Muscle of back (tissue), 11 donors: ENCODE results near the gene PLEKHG4. TPM values are rescaled to one million over a fixed set of nuclear protein-coding genes. Genes with fewer than 3 reads are reported as not detected.

Experiments used
- DNase-seq, 3 donors: peaks; one replicate each; pipeline versions ENCODE4 v3.0.0 to v3.0.0-alpha.2; 2013
- polyA plus RNA-seq, 10 donors: library from polyadenylated mRNA; unstranded; fragments of 120-200 nt; gene quantifications; one replicate each; pipeline ENCODE4 v1.2.1, GENCODE V29; 2013; ENCODE audit not compliant: insufficient read length in 10 of 10

Gene PLEKHG4
- polyA plus RNA-seq, 10 donors: 4.3 to 13.5 (median 7.5) TPM

DNA sequence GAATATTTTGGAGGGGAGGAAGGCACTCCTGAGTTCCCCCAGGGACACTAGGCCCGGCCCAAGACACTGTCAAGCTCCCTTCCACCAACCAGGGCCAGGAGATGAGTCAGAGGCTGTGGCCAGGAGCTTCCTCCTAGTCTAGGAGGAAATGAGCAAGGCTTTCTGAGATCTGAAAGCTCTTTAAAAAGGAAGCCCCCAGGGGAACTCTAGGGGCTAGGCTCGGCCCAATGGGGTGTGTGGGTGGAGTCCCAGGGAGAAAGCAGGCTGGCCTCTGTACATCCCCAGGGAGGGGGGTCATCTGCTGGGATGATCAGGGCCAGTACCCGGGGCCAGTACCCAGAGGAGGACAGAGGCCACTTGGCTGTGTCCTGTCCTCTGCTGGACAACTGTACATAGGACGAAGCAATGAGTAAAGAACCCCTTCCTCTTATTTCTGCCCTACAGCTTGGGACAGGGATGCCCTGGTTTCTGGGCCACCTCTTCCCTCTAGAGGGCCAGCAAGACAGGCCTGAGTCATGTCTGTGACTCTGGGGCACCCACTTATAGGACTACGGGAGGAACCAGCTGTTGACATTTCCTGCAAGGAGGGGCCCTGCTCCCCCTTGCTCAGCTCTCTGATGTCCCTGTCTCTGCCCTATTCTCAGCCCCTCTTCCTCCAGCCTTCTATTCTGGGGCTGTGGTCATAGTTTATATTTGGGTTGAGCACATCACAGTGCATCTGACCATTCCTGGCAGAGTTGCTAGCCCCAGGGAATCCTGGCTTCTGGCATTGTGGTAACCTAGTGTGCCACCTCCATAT is 34.7 kb upstream of the PLEKHG4 start:
- peak; percentile 48 to 83 (median 63) for DNase-seq

DNA sequence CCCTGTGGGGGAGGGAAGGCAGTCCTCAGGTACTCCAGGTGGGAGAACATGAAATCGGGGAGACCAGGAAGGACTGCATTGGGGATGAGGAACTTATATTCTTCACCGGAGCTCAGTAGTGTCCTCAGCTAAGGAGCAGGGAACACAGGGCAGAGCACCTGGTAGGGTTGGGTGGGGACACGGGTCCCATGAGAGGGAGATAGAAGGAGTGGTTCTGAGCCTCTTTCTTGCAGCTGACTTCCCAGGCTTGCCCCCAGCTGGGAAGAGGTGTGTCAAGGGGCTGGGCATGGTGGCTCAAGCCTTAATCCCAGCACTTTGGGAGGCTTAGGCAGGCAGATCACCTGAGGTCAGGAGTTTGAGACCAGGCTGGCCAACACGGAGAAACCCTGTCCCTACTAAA is 34.1 kb upstream of the PLEKHG4 start:
- DNase-seq: no peak

DNA sequence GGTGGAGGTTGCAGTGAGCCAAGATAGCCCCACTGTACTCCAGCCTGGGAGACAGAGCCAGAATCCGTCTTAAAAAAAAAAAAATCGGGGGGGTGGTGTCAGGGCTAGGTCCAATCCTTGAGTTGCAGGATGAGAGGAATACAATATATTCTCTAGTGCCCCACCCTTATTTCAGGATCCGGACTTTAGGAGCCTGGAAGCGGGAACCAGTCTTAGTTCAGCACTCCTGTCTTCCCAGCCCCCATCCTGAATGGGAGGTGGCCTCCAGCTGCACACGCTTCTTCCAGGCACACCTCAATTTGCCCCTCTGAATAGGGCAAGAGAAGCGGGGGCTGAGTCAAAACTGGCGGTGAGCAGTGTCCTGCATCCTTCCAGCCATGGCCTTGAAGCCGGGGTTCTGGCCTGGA is 33.7 kb upstream of the PLEKHG4 start:
- DNase-seq: no peak

DNA sequence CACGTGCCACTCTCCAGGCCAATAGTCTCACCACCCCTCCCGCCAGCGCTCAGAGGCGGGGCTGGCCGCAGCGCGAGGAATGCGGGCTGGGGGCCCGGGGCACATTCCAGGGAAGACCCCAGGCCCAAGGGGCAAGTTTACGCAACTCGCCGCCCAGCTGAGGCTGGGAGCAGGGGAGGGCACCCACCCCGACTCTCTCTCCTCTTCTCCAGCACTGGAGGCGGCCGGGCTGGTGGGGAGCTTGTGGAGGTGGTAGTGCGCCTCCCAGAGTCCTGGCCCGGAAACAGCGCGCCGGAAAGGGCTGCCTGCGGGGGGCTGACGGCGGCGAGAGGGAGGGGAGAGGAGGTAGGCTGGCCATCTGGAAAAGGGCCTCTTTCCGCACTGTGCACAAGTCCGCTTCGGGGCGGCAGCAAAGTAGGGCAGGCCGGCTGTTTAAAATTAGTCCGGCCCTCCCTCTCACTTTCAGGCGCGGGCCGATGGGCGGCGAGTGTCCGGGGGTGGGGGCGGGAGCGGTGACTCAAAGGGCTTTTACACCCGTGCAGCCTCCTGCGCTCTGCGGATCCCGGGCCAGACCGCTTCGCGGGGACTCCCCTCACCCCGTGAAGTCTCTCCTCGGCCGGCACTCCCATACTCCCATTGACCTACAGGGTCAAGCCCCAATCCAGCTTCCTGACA is 33.1 kb upstream of the PLEKHG4 start:
- DNase-seq: peak; percentile 73 to 94 (median 86)

DNA sequence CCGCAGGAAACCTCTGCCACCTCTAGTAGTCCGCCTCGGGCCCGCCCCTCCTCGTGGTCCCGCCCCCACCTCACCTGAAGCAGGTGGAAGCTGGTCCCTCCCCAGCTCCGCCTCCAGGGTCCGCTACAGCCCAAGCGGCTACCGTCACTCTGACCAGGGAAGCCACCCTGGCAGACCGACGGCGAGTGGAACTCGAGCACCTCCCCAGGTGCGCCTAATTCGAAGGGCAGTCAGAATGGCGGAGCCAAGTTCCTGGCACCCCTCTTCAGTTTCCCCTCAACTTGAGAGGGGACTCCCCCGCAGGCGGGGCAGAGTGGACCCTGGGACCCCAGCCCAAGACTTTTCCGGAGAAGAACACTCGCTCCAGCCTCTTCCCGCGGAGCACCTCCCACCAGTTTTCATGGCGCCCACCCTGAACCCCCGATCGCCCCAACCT is 32.6 kb upstream of the PLEKHG4 start:
- peak in 1 of 3 donors; percentile 19 for DNase-seq

DNA sequence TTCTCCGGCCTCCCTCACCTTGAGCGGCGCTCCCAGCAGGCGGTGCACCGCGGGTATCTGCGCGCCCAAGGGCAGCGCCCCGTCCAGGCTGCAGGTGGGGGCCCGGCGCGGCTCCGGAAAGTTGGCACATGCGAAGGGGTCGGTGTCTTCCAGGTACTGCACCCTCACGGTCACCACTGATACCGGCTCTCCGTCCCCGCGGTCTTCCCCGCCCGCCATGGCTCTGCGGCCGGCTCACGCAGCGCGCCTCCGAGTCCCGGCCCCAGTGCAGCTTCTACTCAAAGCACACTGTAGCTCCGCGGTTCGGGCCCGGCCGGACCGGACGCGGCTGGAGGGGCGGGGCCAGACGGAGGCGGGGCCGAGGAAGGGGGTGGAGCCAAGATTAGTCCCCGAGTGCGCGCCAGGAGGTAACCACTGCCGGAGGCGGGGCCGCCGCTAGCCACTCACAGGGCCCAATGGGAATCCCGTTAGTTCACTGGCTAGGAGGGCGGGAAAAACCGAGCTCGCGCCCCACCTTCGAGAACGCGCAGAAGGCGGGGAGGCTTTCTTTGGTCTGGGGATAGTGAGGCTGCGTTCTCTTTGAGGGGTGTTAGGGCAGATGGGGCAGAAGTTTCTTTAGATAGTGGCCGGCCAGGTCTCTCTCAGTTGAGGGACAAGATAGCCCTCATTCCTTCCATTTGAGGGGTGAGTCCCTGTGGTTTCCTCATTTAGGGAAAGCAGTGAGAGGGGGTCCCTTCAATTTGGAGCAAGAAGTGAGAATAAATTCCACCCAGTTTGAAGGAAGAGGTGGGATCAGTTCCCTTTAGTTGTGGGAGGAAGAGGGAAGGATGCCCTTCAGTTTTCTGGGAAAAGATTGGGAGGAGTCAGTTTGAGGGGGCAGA is 31.9 kb upstream of the PLEKHG4 start, which contains the start of gene FHOD1:
FHOD1 (minus strand) TSS at position 290 of the 881 bp plus-strand sequence; CDS start at position 219, 71 bp downstream.
- peak; percentile 92 to 96 (median 94) for DNase-seq

DNA sequence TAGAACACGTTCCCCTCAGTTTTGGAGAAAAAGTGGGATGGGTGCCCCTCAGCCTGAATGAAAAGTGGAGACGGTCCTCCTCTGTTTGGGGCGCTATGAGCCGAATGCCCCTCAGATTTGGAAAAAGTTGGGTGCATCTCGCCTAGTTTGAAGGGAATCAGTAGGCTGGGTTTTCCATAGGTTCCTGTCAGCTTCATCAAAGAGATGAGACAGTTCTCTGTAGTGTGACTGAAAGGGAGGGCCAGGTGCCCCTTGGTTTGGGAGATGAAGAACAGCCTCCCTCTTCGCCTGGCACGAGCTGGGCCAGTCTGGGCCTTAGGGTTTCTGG is 31.3 kb upstream of the PLEKHG4 start:
- DNase-seq: no peak

DNA sequence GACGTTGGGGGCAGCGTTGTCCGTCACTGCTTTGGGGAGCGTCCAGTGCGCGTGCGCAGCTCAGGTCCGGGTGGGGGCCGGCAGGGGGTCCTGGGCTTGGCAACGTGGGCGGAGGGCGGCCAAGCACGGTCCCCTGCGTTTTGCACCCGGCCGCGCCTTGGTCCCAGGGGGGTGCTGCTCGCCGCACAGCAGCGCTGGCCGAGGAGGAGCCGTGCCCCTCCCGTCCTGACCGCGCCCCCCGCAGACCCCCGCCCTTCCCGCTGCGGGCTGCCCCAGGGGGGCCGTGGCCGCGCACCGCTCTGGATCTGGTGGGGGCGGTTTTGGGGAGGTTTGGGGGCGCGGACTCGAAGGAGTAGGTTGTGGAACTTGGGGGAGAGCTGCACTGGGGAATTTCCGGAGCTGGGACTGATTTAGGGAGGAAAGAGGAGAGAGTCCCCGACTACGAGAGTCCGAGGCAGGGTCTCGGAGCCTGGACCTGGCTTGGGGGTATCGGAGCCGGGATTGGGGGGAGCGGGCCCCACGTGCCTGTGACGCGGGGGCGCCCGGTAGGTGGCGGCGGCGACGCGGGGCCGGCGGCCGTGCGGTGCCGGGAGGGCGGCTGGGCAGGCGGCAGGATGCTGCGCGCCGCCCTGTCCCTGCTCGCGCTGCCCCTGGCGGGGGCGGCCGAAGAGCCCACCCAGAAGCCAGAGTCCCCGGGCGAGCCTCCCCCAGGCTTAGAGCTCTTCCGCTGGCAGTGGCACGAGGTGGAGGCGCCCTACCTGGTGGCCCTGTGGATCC is 30.7 kb upstream of the PLEKHG4 start, which contains the start of gene SLC9A5:
SLC9A5 (plus strand) TSS at position 579 of the 777 bp plus-strand sequence; CDS start at position 615, 36 bp downstream.
- DNase-seq: peak in 2 of 3 donors; percentile 24 to 50

DNA sequence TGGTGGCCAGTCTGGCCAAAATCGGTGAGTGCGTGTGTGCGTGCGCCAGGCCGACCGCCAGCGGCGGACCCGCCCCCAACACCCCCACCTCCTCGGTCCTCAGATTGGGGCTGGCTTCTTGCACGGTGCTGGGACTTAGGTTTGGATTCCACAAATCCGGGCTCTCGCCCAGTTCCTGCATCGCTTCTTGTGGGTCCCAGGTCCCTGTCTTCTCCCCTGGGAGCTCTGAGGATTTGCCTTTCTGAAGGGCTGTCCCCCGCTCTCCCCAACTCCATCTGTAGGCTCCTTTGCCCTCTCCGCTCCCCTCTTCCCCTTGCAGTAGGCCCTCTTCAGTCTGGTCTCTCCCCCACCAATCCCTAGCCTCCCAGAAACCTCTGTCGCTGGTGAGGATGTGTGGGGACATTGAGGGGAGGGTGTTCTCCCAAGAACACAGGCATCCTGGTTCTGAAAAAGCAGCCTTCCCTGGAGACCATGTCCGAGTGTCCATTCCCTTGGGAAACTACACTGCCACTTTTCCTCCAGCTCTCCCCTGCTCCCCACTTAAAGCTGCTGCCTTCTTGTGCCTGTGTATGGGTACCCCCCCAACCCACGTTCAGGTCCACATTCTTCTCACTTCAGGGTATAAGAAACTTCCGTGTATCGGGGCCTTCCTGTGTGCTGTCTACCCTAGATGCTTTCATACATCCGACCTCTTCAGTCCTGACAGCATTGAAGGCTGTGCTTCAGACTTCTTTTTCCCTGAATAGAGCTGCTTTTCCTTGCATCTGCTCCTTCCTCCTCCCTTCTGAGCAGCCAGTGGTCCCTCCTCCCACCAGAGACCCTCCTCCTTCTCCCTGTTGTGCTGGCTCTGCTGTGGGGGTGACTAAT is 29.9 kb upstream of the PLEKHG4 start:
- peak in 1 of 3 donors; percentile 39 for DNase-seq

DNA sequence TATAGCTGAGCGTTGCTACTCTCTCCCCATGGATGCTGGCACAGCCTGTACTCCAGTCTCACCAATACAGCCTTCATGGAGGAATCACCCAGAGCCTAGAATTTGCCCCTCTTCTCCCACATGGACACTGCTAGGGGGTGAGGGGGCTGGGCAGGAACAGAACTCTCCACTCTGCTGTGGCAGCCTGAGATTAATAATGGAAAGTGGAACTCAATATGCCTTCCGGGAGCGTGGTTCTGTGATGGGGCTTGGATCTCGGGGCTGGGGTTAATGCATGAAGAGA is 29.3 kb upstream of the PLEKHG4 start:
- DNase-seq: no peak

DNA sequence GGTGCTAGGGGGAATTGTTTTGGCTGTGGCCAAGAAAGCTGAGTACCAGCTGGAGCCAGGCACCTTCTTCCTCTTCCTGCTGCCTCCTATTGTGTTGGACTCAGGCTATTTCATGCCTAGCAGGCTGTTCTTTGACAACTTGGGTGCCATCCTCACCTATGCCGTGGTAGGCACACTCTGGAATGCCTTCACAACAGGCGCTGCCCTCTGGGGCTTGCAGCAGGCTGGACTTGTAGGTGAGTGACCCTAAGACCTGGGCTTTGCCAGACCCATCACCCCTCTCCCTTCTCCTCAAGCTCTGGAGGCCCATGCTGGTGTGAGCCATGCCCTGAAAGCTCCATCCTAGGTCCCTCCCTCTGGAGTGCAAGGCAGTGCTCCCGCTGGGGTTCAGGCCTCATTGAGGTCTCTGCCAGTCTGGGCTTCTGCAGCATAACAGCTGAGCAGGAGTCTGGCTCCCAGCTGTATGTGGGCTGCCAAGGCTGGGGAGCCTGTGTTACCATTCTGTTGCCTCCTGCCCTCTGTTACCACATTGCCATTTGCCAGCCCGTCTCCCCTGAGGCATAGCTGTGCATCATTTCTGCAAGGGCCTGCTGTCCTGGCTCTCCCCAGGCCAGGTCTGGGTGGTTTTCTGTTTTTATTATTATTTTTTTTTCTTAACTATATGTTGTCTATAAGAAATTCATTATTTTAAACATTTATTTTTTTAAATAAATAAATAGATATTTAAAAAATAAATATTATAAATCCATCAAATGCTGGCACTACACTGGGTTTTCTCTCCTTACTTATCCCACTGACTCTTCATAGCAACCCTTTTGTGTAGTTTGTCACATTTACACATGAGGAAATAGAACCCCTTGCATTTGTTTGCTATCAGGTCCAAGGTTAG is 26.5 kb upstream of the PLEKHG4 start:
- no peak for DNase-seq

DNA sequence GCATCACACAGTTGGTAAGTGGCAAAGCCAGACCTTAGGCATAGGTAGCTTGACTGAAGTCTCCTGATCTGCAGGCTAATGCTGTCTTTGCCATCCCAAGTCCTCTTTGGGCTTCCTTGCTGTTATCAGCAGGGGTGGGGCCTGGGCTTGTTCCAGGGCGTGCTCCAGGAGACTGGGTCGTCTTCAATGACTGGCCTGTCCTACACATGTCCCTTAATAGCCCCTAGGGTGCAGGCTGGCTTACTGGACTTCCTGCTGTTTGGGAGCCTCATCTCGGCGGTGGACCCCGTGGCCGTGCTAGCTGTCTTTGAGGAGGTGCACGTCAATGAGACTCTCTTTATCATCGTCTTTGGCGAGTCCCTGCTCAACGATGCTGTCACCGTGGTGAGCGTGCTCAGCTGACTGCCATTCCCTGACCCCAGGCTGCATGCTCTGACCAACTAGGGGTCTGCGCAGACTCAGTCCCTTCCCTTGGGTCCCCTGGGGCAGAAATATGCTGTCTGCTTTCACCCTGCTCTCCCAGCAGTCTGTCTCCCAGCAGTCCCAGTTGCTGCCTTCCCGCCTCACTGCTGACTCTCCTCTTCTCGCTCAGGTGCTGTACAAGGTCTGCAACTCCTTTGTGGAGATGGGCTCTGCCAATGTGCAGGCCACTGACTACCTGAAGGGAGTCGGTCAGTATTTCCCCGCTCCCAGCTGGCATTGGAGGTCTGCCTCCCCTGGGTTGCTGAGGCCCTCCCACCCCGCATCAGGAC is 24.4 kb upstream of the PLEKHG4 start:
- no peak for DNase-seq

DNA sequence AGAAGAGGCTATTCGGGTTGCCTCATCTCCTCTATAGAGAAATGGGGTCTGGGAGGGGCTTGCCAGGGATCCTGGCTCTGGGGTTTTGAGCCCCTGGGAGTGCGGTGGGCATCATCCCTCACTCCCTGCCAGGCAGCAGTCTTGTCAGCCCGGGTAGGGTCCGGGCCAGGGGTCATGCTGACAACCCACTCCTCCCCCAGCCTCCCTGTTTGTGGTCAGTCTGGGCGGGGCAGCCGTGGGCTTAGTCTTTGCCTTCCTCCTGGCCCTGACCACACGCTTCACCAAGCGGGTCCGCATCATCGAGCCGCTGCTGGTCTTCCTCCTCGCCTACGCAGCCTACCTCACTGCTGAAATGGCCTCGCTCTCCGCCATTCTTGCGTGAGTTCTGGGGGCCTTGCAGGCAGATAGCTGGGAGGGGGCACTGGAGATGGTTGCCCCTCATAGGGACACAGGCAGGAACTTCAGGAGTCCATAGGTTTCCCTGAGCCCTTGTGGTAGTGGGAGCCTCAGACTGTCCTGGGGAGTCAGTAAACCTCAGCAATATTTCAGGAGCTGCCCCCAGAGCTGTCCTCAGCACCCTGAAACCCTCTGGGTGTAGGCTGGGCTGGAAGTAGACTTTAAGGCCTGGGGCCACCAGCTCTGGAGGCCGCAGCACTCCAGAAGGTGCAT is 23.6 kb upstream of the PLEKHG4 start:
- no peak for DNase-seq

DNA sequence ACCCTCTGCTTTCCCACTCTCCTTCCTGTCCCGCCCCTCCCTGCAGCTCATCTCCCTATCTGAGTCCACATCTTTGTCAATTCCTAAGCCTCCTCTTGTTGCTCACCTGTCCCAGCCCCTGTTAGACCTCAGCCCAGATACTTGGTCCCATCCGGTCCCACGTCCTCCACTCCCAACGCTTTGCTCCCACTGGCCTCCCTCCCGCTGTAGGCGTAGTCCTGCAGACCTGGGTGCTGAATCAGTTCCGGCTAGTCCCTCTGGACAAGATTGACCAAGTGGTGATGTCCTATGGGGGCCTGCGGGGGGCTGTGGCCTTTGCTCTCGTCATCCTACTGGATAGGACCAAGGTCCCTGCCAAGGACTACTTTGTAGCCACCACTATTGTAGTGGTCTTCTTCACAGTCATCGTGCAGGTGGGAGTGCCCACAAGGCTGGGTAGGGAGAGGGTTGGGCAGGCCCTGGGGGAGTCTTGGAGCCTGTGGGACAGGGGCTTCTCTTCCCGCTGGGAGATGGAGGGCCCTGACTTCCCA is 22.6 kb upstream of the PLEKHG4 start:
- no peak for DNase-seq

DNA sequence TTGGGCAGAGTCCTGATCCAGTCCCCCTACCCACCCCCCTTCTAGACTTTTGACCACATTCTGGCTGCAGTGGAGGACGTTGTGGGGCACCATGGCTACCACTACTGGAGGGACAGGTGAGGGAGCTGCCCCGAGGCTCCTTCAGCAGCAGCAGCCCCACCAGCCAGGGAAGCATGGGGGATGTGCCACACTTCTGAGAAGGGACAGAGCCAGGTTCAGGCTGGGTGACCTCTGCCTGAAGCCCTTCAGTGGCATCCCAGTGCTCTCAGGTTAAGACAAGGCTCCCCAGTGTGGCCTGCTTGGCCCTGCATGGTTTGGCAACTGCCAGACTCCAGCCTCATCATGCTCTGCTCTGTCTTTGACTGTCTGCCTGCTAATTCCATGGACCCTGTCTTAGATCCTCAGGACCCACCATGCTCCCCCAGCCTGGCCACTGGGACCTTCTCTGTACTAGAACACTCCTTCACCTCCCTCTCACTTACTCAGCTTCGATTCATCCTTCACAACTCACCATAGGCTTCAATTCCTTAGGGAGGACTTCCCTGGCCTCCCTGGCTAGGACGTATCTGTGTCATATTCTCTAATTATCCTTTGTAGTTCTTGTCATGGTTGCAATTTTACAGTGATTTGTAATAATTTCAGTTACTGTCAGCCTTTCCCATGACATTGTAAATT is 21.7 kb upstream of the PLEKHG4 start:
- DNase-seq: no peak

DNA sequence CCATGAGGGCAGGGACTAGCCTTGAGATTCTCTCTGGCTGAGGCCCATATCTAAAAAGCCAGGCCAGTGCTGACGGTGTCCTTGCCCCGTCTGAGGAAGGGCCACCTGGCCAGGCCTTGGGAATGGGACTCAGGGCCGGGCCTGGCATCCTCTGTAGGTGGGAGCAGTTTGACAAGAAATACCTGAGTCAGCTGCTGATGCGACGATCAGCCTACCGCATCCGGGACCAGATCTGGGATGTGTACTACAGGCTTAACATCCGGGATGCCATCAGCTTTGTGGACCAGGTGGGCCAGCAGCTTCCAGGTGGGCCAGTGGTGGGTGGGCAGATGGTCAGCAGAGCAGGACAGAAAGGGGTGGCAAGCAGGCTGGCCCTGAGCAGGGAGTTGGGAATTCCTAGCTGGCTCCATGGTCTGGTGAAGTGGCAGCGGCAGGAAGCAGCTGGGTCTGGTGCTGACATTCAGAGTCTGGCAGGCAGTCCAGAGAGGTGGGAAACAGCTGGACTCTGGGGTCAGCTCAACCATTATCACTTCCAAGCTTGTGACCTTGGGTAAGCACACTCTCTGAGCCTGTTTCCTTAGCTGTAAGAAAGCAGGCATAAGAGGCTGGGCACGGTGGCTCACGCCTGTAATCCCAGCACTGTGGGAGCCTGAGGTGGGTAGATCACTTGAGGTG is 21.0 kb upstream of the PLEKHG4 start:
- no peak for DNase-seq

DNA sequence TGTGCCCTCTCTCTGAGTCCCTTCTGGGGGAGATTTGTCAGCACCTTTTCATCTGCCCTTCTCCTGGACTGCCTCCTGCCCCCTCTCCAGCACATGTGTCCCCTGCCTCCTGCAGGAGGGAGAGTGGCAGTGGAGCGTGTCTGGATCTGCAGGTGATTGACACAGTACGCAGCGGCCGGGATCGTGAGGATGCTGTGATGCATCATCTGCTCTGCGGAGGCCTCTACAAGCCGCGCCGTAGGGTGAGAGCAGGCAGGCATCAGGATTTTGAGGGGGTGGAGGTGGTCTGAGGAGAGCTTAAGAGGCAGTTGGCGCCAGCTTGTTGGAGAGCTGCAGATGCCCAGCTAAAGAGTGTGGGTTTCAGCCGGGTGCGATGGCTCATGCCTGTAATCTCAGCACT is 19.6 kb upstream of the PLEKHG4 start:
- no peak for DNase-seq
